Trophoblast cell (in vitro differentiated cells and primary cell): Measurements from ENCODE around the gene SERP2.
A peak's percentile ranks its signal among the peaks of the same experiment; 100 is the strongest.

Experiments used
- DNase-seq, 2 donors: peaks; one replicate each; pipeline ENCODE4 v3.0.0-alpha.2; 2016
- H2AFZ ChIP-seq: 2 replicates; pipeline ENCODE4 v1.6.1; 2013; ENCODE audit warnings: low read length, moderate library complexity, mild to moderate bottlenecking; ENCODE audit not compliant: insufficient read depth, poor library complexity
- H2AK5ac ChIP-seq: 2 replicates; pipeline ENCODE4 v1.6.1; 2013; ENCODE audit warnings: mild to moderate bottlenecking, low read length
- H2BK120ac ChIP-seq: 2 replicates; pipeline ENCODE4 v1.6.1; 2013; ENCODE audit warnings: low read length, mild to moderate bottlenecking, moderate library complexity; ENCODE audit not compliant: insufficient read depth, poor library complexity
- H2BK12ac ChIP-seq: 2 replicates; pipeline ENCODE4 v1.6.1; 2013; ENCODE audit warnings: mild to moderate bottlenecking, low read length, moderate library complexity
- H2BK5ac ChIP-seq: 2 replicates; pipeline ENCODE4 v1.6.1; 2013; ENCODE audit warnings: low read length, low read depth, moderate library complexity, mild to moderate bottlenecking; ENCODE audit not compliant: poor library complexity
- H3K14ac ChIP-seq: 2 replicates; pipeline ENCODE4 v1.6.1; 2013; ENCODE audit warnings: mild to moderate bottlenecking, low read length
- H3K18ac ChIP-seq: 2 replicates; pipeline ENCODE4 v1.6.1; 2013; ENCODE audit warnings: mild to moderate bottlenecking, low read length
- H3K23ac ChIP-seq: 2 replicates; pipeline ENCODE4 v1.6.1; 2013; ENCODE audit warnings: low read length
- H3K27ac ChIP-seq: 2 replicates; pipeline ENCODE4 v1.5.1; 2013; ENCODE audit warnings: low read depth, mild to moderate bottlenecking, inconsistent platforms, low read length, moderate library complexity
- H3K27me3 ChIP-seq: 2 replicates; pipeline ENCODE4 v1.6.1; 2013; ENCODE audit warnings: inconsistent platforms, mild to moderate bottlenecking, low read length, moderate library complexity; ENCODE audit not compliant: insufficient read depth
- H3K36me3 ChIP-seq, 2 experiments: 1 replicate in 1 of 2; 2 replicates in 1 of 2; pipeline ENCODE4 v1.6.1; 2013; ENCODE audit warnings: low read length in 2 of 2, mild to moderate bottlenecking in 2 of 2, moderate library complexity in 1 of 2; ENCODE audit not compliant: insufficient read depth in 2 of 2, control insufficient read depth in 1 of 2
- H3K4ac ChIP-seq: 2 replicates; pipeline ENCODE4 v1.6.1; 2013; ENCODE audit warnings: low read depth, mild to moderate bottlenecking, low read length, moderate library complexity
- H3K4me1 ChIP-seq, 2 experiments: 1 replicate in 1 of 2; 2 replicates in 1 of 2; pipeline ENCODE4 v1.6.1; 2013; ENCODE audit warnings: low read length in 2 of 2, mild to moderate bottlenecking in 2 of 2, moderate library complexity in 1 of 2; ENCODE audit not compliant: insufficient read depth in 2 of 2, control insufficient read depth in 1 of 2
- H3K4me2 ChIP-seq: 2 replicates; pipeline ENCODE4 v1.6.1; 2013; ENCODE audit warnings: inconsistent platforms, mild to moderate bottlenecking, low read length, moderate library complexity
- H3K4me3 ChIP-seq: 2 replicates; pipeline ENCODE4 v1.5.1; 2013; ENCODE audit warnings: mild to moderate bottlenecking, low read depth, low read length, inconsistent platforms
- H3K79me1 ChIP-seq: one replicate; pipeline ENCODE4 v1.6.1; 2013; ENCODE audit warnings: low read length
- H3K79me2 ChIP-seq: 2 replicates; pipeline ENCODE4 v1.6.1; 2013; ENCODE audit warnings: low read length, mild to moderate bottlenecking; ENCODE audit not compliant: control insufficient read depth, insufficient read depth, poor library complexity
- H3K9ac ChIP-seq: 2 replicates; pipeline ENCODE4 v1.6.1; 2013; ENCODE audit warnings: mild to moderate bottlenecking, low read length
- H3K9me3 ChIP-seq: 2 replicates; pipeline ENCODE4 v1.6.1; 2013; ENCODE audit warnings: low read depth, mild to moderate bottlenecking, control low read depth, inconsistent platforms, low read length; ENCODE audit not compliant: insufficient read depth
- H4K12ac ChIP-seq: 2 replicates; pipeline ENCODE4 v1.6.1; 2013; ENCODE audit warnings: low read depth, mild to moderate bottlenecking, low read length, moderate library complexity
- H4K8ac ChIP-seq: 2 replicates; pipeline ENCODE4 v1.6.1; 2013; ENCODE audit warnings: low read depth, mild to moderate bottlenecking, low read length, moderate library complexity
- H4K91ac ChIP-seq: one replicate; pipeline ENCODE4 v1.6.1; 2013; ENCODE audit warnings: low read depth, mild to moderate bottlenecking, low read length, moderate library complexity
- WGBS: extraction: QIAGEN DNeasy Blood & Tissue Kit; methylation state at CpG from one replicate; pipeline ENCODE4 v1.1.7; 2013; ENCODE audit warnings: missing lambda C conversion rate; ENCODE audit not compliant: insufficient read length, insufficient coverage; ENCODE audit errors: extremely low coverage; 5-methylcytosine and 5-hydroxymethylcytosine counted together

Gene SERP2

GRCh38 chr13:44389876-44390275, 16.3 kb downstream of the SERP2 start:
- H3K27ac ChIP-seq: no peak overlapping the region
- H3K23ac ChIP-seq: no peak overlapping the region
- H3K14ac ChIP-seq: no peak overlapping the region
- no peak overlapping the region for H3K4me3 ChIP-seq
- H3K4me2 ChIP-seq: no peak overlapping the region
- H2BK5ac ChIP-seq: no peak overlapping the region
- H3K27me3 ChIP-seq: no peaks in the 10 kb centered on the region
- no peaks in the 10 kb centered on the region for H3K9me3 ChIP-seq
- no peak for DNase-seq
- H3K4ac ChIP-seq: no peak overlapping the region
- H3K9ac ChIP-seq: no peak overlapping the region
- H4K91ac ChIP-seq: no peak overlapping the region
- H2BK12ac ChIP-seq: no peak overlapping the region
- no peak overlapping the region for H3K18ac ChIP-seq
- peaks cover 11 to 14% of the 10 kb centered on the region in 2 experiments for H3K4me1 ChIP-seq
- no peaks in the 10 kb centered on the region for H3K36me3 ChIP-seq
- no peaks in the 10 kb centered on the region for H3K79me2 ChIP-seq
- no CpG with 5 or more reads among the region's 1 CpG for WGBS
- H4K8ac ChIP-seq: no peak overlapping the region
- no peak overlapping the region for H4K12ac ChIP-seq
- no peak overlapping the region for H2AFZ ChIP-seq
- H2BK120ac ChIP-seq: no peak overlapping the region
- H2AK5ac ChIP-seq: no peak overlapping the region
- H3K79me1 ChIP-seq: peaks cover 3% of the 10 kb centered on the region

GRCh38 chr13:44393391-44393790, 19.8 kb downstream of the SERP2 start:
- Histone ChIP-seq H3K36me3 (no peaks in the 10 kb centered on the region), H3K4me3 (no peak overlapping the region), H2BK5ac (no peak overlapping the region), H4K12ac (no peak overlapping the region), H3K23ac (no peak overlapping the region), H2AFZ (no peak overlapping the region), H3K18ac (no peak overlapping the region), H3K79me1 (no peaks in the 10 kb centered on the region), H3K27me3 (no peaks in the 10 kb centered on the region), H4K91ac (no peak overlapping the region), H4K8ac (no peak overlapping the region), H2BK120ac (no peak overlapping the region), H3K14ac (no peak overlapping the region), H3K79me2 (no peaks in the 10 kb centered on the region), H3K27ac (no peak overlapping the region), H3K4me1 (peaks cover 13 to 19% of the 10 kb centered on the region in 2 experiments), H2AK5ac (no peak overlapping the region), H3K4me2 (no peak overlapping the region), H2BK12ac (no peak overlapping the region), H3K9ac (no peak overlapping the region), H3K9me3 (no peaks in the 10 kb centered on the region), H3K4ac (no peak overlapping the region)
- DNase-seq: no peak
- no CpG with 5 or more reads among the region's 8 CpGs for WGBS

GRCh38 chr13:44394658-44395057, 21.0 kb downstream of the SERP2 start:
- no peak overlapping the region for H2BK12ac ChIP-seq
- no peak overlapping the region for H3K4me2 ChIP-seq
- no peaks in the 10 kb centered on the region for H3K36me3 ChIP-seq
- H4K8ac ChIP-seq: no peak overlapping the region
- H3K23ac ChIP-seq: no peak overlapping the region
- no peak overlapping the region for H2BK120ac ChIP-seq
- H2AK5ac ChIP-seq: no peak overlapping the region
- H4K91ac ChIP-seq: no peak overlapping the region
- H3K27ac ChIP-seq: no peak overlapping the region
- H4K12ac ChIP-seq: no peak overlapping the region
- H3K9me3 ChIP-seq: no peaks in the 10 kb centered on the region
- no peaks in the 10 kb centered on the region for H3K79me2 ChIP-seq
- no peak overlapping the region for H3K9ac ChIP-seq
- H3K14ac ChIP-seq: no peak overlapping the region
- no peak overlapping the region for H2BK5ac ChIP-seq
- no peak overlapping the region for H3K4me3 ChIP-seq
- H3K18ac ChIP-seq: no peak overlapping the region
- H3K27me3 ChIP-seq: no peaks in the 10 kb centered on the region
- no peak overlapping the region for H3K4ac ChIP-seq
- no peak overlapping the region for H2AFZ ChIP-seq
- H3K4me1 ChIP-seq: peaks cover 8 to 12% of the 10 kb centered on the region in 2 experiments
- H3K79me1 ChIP-seq: no peaks in the 10 kb centered on the region
- no peak for DNase-seq

GRCh38 chr13:44395976-44396694, 22.5 kb downstream of the SERP2 start:
- Histone ChIP-seq H3K27ac (peak overlapping the region; percentile 1), H4K91ac (peak overlapping the region; percentile 5), H2BK120ac (no peak overlapping the region), H3K9ac (no peak overlapping the region), H3K18ac (no peak overlapping the region), H3K4ac (no peak overlapping the region), H4K12ac (no peak overlapping the region), H3K27me3 (no peaks in the 10 kb centered on the region), H2BK5ac (peak overlapping the region; percentile 2), H3K36me3 (no peaks in the 10 kb centered on the region), H3K4me2 (no peak overlapping the region), H3K4me1 (peaks cover 8 to 12% of the 10 kb centered on the region in 2 experiments), H4K8ac (peak overlapping the region; percentile 1), H3K4me3 (no peak overlapping the region), H3K23ac (no peak overlapping the region), H3K79me1 (no peaks in the 10 kb centered on the region), H2AK5ac (no peak overlapping the region), H2AFZ (no peak overlapping the region), H3K14ac (no peak overlapping the region), H2BK12ac (peak overlapping the region; percentile 25), H3K79me2 (no peaks in the 10 kb centered on the region), H3K9me3 (no peaks in the 10 kb centered on the region)
- no CpG with 5 or more reads among the region's 8 CpGs for WGBS
- peak in 1 of 2 donors; percentile 18 for DNase-seq
